KMS-11 (cell line): Measurements from ENCODE around the gene CYB5D1.
A peak's percentile ranks its signal among the peaks of the same experiment; 100 is the strongest.

Experiments
- H2AFZ ChIP-seq: fragments of 200-600 bp; sonication (generic); 2 replicates; pipeline ENCODE4 v1.6.1; 2016; ENCODE audit warnings: antibody characterized with exemption, mixed run types, low read depth
- H3K27ac ChIP-seq: fragments of 200-600 bp; sonication (generic); 2 replicates; pipeline ENCODE4 v1.6.1; 2016; ENCODE audit warnings: mild to moderate bottlenecking, mixed run types
- H3K27me3 ChIP-seq: fragments of 200-600 bp; sonication (generic); 2 replicates; pipeline ENCODE4 v1.6.1; 2017; ENCODE audit warnings: mild to moderate bottlenecking, low read depth, mixed run types, moderate library complexity; ENCODE audit not compliant: insufficient read depth
- H3K36me3 ChIP-seq: fragments of 200-600 bp; sonication (generic); 2 replicates; pipeline ENCODE4 v1.6.1; 2017; ENCODE audit warnings: mild to moderate bottlenecking, mixed run types; ENCODE audit not compliant: insufficient read depth
- H3K4me1 ChIP-seq: fragments of 200-600 bp; sonication (generic); 2 replicates; pipeline ENCODE4 v1.6.1; 2016; ENCODE audit warnings: mild to moderate bottlenecking, low read depth, mixed run types; ENCODE audit not compliant: poor library complexity, severe bottlenecking
- H3K4me2 ChIP-seq: fragments of 200-600 bp; sonication (generic); 2 replicates; pipeline ENCODE4 v1.7.0; 2016; ENCODE audit warnings: mild to moderate bottlenecking, mixed run types
- H3K4me3 ChIP-seq: fragments of 200-600 bp; sonication (generic); IDR thresholded peaks from 2 replicates; pipeline ENCODE4 v1.6.1; 2017; ENCODE audit warnings: low read depth, low read length, mixed read lengths; ENCODE audit not compliant: insufficient read depth
- H3K79me2 ChIP-seq: fragments of 200-600 bp; sonication (generic); 2 replicates; pipeline ENCODE4 v1.6.1; 2016; ENCODE audit warnings: low read depth, mixed run types; ENCODE audit not compliant: insufficient read depth
- H3K9ac ChIP-seq: fragments of 200-600 bp; sonication (generic); 2 replicates; pipeline ENCODE4 v1.6.1; 2016; ENCODE audit warnings: mild to moderate bottlenecking, mixed run types
- H4K20me1 ChIP-seq: fragments of 200-600 bp; sonication (generic); 2 replicates; pipeline ENCODE4 v1.6.1; 2016; ENCODE audit warnings: mild to moderate bottlenecking, mixed run types; ENCODE audit not compliant: insufficient read depth
- TF ChIP-seq, protein P1 (sequence below): fragments of 200-600 bp; sonication (generic); conservative IDR thresholded peaks from 2 replicates; pipeline ENCODE4 v1.6.1; 2017; ENCODE audit warnings: low read depth, mild to moderate bottlenecking, antibody characterized with exemption, low read length, moderate library complexity, mixed read lengths

Gene CYB5D1

DNA sequence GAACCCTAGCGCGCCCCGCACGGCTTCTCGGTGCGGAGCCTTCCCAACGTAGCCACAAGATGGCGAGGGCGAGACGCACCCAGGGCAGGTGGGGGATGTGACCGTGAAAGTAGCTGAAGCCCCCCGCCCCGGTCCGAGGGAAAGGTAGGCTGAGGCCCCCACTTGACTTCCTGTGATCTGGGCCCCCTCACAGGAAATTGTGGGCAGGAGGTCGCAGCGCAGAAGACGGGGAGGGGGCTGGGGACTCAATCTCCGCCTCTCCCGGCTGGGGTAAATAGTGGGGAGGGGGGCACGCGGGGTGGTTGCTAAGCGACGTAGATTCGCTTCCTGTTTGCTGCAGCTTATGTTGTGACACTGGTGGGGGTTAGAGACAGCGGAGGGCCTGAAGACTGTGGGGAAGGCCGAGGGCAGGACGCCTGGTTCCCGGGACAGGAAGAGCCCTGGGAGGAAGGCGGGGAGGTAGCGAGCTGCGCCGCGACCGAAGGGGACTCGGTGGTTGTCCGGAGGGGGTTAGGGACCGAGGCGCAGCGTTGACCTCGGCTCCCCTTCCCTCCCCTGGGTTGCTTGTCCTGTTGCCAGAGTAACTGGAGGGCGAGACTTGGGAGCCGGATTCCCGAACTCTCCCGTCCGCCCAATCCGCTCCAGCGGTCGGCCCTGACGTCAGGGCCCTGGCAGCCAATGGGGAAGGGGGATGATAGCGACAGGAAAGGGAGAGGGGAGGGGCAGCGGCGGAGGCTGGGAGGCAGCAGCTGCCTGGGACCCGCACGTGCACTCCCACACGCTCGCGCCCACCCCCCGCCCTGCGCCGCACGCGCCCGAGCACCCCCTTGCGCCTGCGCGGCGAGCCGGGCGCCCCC lies 22.6 kb upstream of the CYB5D1 start:
- H3K27ac ChIP-seq, result peak overlapping the region; percentile 58
- H3K79me2 ChIP-seq, result no peaks in the 10 kb centered on the region
- H3K9ac ChIP-seq, result peak overlapping the region; percentile 30; the same call in 1 of the 2 replicates
- no peak overlapping the region for H3K4me3 ChIP-seq
- H3K36me3 ChIP-seq, result no peaks in the 10 kb centered on the region
- TF ChIP-seq, protein P1, sequence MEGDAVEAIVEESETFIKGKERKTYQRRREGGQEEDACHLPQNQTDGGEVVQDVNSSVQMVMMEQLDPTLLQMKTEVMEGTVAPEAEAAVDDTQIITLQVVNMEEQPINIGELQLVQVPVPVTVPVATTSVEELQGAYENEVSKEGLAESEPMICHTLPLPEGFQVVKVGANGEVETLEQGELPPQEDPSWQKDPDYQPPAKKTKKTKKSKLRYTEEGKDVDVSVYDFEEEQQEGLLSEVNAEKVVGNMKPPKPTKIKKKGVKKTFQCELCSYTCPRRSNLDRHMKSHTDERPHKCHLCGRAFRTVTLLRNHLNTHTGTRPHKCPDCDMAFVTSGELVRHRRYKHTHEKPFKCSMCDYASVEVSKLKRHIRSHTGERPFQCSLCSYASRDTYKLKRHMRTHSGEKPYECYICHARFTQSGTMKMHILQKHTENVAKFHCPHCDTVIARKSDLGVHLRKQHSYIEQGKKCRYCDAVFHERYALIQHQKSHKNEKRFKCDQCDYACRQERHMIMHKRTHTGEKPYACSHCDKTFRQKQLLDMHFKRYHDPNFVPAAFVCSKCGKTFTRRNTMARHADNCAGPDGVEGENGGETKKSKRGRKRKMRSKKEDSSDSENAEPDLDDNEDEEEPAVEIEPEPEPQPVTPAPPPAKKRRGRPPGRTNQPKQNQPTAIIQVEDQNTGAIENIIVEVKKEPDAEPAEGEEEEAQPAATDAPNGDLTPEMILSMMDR, result no peak; the same call in 1 of the 2 replicates
- H4K20me1 ChIP-seq, result no peaks in the 10 kb centered on the region
- H3K27me3 ChIP-seq, result no peaks in the 10 kb centered on the region
- H3K4me2 ChIP-seq, result no peak overlapping the region
- no peak overlapping the region; the same call in 1 of the 2 replicates for H2AFZ ChIP-seq
- peaks cover 10% of the 10 kb centered on the region for H3K4me1 ChIP-seq

DNA sequence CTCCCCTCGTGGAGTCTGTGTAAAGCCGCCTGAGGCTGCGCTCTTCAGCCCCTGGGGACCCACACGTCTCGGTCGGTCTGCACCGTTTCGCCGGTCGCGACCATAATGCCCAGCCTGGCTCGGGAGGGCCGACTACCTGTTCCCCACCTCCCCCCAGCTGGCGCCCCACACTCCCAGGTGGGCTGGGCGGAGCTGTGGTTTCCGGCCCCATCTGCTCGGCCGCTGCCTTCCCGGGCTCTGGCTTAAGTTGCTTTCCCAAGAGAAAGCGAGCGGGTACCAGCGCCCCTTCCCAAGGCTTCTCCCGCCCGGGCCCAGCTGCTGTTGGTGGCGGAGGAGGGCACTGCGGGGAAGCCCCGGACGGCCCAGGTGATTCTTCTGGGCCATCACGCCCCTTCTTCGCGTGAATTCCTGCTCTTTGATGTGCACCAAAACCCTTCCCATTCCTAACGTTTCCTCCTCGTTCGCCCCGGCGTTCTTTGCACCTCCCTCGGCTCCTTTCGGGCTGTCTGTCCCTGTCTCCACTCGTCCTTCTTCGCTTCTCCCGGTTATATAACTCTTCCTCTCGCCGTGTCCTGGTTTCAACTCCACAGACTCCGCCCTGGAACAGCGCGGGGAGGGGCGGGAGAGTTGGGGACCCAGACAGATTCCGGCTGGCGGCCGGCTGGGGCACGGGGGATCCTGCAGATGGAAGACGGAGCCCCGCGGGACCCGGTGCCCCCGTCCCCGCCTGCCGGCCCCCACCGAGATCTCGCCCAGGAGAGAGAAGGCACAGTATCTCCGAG lies 21.8 kb upstream of the CYB5D1 start:
- H3K27ac ChIP-seq, result peak overlapping the region; percentile 32
- no peak overlapping the region; the same call in 1 of the 2 replicates for H2AFZ ChIP-seq
- no peaks in the 10 kb centered on the region for H4K20me1 ChIP-seq
- H3K27me3 ChIP-seq, result no peaks in the 10 kb centered on the region
- no peak overlapping the region for H3K4me3 ChIP-seq
- TF ChIP-seq, protein P1, result no peak
- no peaks in the 10 kb centered on the region for H3K79me2 ChIP-seq
- peak overlapping the region; percentile 39 for H3K4me2 ChIP-seq
- peak overlapping the region; percentile 30; the same call in 1 of the 2 replicates for H3K9ac ChIP-seq
- H3K4me1 ChIP-seq, result peaks cover 10% of the 10 kb centered on the region
- no peaks in the 10 kb centered on the region for H3K36me3 ChIP-seq

DNA sequence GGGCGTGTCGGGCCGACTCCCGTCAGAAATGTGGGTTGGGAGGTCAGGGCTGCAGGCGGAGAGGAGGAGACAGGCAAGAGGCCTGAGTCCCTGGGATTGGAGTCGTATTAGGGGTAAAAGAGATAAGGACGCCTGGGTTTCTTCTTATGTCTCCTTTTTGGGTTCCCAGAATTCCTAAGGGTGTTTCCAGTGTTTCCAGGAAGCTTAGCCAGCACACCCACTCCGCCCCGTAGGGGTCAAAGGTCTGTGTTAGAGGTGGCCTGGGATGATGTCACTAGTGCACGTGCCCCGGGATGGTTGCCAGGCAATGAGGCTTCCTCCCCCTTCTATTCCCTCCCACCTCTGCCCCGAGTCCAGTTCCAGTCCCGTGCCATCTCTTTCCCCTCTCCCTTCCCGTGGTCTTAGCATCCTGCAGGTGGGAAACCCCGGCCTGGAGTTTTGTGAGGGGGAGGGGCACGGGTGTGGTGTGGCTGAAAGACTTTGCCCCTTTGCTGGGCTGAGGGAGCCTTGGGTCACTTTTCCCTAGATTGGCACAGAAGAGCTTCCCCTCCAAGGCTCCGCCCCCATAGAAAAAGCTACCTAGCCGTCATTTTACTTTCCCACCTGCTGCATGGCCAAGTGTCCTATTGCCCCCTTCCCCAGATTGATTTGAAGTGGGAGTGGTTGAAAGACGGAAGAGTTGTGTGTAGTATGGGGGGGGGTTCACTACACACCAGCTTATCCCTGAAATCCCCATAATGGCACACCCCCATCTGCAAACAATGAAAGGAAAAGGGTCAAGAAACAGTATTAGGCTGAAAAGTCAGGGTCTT lies 21.0 kb upstream of the CYB5D1 start:
- TF ChIP-seq, protein P1, result no peak
- peak overlapping the region; percentile 30; the same call in 1 of the 2 replicates for H3K9ac ChIP-seq
- no peaks in the 10 kb centered on the region for H3K79me2 ChIP-seq
- H3K27ac ChIP-seq, result peak overlapping the region; percentile 32; the same call in 1 of the 2 replicates
- H3K36me3 ChIP-seq, result no peaks in the 10 kb centered on the region
- H4K20me1 ChIP-seq, result no peaks in the 10 kb centered on the region
- no peaks in the 10 kb centered on the region for H3K27me3 ChIP-seq
- H2AFZ ChIP-seq, result no peak overlapping the region
- H3K4me2 ChIP-seq, result peak overlapping the region; percentile 39
- peaks cover 10% of the 10 kb centered on the region for H3K4me1 ChIP-seq
- H3K4me3 ChIP-seq, result no peak overlapping the region
